BLaER1 (cell line): ENCODE measurements around the gene TSPAN15.

Experiments used
- H3K27ac ChIP-seq: shearing (Covaris generic); formaldehyde crosslinking; 2 replicates; pipeline ENCODE4 v1.8.1; 2022
- H3K27me3 ChIP-seq: shearing (Covaris generic); formaldehyde crosslinking; 2 replicates; pipeline ENCODE4 v1.8.1; 2022
- H3K36me3 ChIP-seq: shearing (Covaris generic); formaldehyde crosslinking; 2 replicates; pipeline ENCODE4 v1.8.1; 2022
- H3K4me1 ChIP-seq: shearing (Covaris generic); formaldehyde crosslinking; 2 replicates; pipeline ENCODE4 v1.8.1; 2022
- H3K4me2 ChIP-seq: shearing (Covaris generic); formaldehyde crosslinking; 2 replicates; pipeline ENCODE4 v1.8.1; 2022
- H3K4me3 ChIP-seq: shearing (Covaris generic); formaldehyde crosslinking; 2 replicates; pipeline ENCODE4 v1.8.1; 2022
- H3K9ac ChIP-seq: shearing (Covaris generic); formaldehyde crosslinking; 2 replicates; pipeline ENCODE4 v1.8.1; 2022
- H3K9me3 ChIP-seq: shearing (Covaris generic); formaldehyde crosslinking; 2 replicates; pipeline ENCODE4 v1.8.1; 2022
- H4K20me1 ChIP-seq: shearing (Covaris generic); formaldehyde crosslinking; 2 replicates; pipeline ENCODE4 v1.8.1; 2022
- Cebpa-rat ChIP-seq: shearing (Covaris generic); IDR thresholded peaks from 2 replicates; pipeline ENCODE4 v1.8.1; 2022

TSPAN15 gene

DNA sequence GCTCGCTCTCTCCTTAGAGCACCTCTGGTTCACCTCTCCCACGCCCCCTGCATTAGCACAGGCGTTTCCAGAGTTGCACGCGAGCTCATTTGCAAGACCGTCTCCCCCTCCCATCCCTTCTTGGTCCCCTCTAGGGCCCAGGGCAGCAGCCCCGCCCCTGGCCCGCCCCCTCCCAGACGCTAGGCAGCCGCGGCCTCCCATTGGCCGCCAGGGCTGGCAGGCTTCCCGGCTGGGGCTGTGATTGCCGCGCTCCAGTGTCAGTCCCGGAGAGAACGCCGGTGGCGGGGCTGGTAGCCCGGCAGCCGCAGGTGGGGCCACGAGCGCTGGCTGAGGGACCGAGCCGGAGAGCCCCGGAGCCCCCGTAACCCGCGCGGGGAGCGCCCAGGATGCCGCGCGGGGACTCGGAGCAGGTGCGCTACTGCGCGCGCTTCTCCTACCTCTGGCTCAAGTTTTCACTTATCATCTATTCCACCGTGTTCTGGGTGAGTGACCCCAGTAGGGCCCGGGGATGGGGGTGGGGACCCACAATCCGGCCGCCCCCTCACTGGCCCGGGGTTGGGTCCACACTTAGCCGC is at the start of gene TSPAN15:
Gene TSPAN15, plus strand, starts transcription at position 257 of the 575 bp plus-strand sequence. Its CDS starts 130 bp downstream, at position 387.
- H3K4me3 ChIP-seq, result peak within 1 kb of the TSS; percentile 73
- no peaks in the 10 kb centered on the region for H3K36me3 ChIP-seq
- no peaks in the 10 kb centered on the region for H3K9me3 ChIP-seq
- H3K4me2 ChIP-seq, result peak within 1 kb of the TSS; percentile 93
- no peaks in the 10 kb centered on the region for H4K20me1 ChIP-seq
- H3K27me3 ChIP-seq, result no peaks in the 10 kb centered on the region
- peak within 1 kb of the TSS; percentile 38; the same call in 1 of the 2 replicates for H3K27ac ChIP-seq
- peak within 1 kb of the TSS; percentile 65; the same call in 1 of the 2 replicates for H3K9ac ChIP-seq
- H3K4me1 ChIP-seq, result peaks cover 26% of the 10 kb centered on the region
- no peak for TF ChIP-seq Cebpa-rat

DNA sequence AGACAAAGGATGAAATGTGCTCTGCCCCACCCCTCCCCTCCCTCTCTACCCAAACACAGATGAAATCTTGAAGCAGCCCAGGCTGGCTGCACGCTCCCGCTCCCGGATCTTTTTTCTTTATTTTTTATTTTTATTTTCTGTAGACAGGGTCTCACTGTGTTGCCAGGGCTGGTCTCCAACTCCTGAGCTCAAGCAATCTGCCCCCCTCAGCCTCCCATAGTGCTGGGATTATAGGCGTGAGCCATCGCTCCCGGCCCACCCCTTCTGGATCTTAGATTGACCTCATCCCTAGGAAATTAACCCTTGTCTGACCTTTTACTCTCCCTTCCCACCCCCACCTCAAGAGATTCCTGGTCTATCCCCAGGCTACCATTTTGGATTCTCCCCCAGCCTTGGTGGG is 48.9 kb upstream of the TSPAN15 start:
- peaks cover 49% of the 10 kb centered on the region for H3K36me3 ChIP-seq
- H3K27me3 ChIP-seq, result no peaks in the 10 kb centered on the region
- H3K9ac ChIP-seq, result no peak overlapping the region
- peaks cover 6% of the 10 kb centered on the region; the same call in 1 of the 2 replicates for H3K4me1 ChIP-seq
- no peak for TF ChIP-seq Cebpa-rat
- H3K9me3 ChIP-seq, result no peaks in the 10 kb centered on the region
- H4K20me1 ChIP-seq, result no peaks in the 10 kb centered on the region
- no peak overlapping the region for H3K4me3 ChIP-seq
- H3K4me2 ChIP-seq, result no peak overlapping the region
- no peak overlapping the region for H3K27ac ChIP-seq

DNA sequence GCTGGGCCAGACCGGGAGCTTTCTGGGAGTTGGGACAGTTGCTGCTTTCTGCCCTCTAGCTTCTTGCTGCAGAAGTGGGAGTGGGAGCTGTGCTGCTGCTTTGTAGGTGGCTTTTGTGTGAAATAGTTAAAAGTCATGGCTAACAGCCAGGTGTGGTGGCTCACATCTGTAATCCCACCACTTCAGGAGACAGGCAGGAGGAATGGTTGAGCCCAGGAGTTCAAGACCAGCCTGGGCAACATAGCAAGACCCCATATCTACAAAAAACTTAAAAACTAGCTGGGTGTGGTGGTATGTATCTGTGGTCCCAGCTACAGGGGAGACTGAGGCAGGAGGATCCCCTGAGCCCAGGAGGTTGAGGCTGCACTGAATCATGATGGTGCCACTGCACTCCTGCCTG is 48.2 kb upstream of the TSPAN15 start:
- no peak for TF ChIP-seq Cebpa-rat
- Histone ChIP-seq H3K27me3 (no peaks in the 10 kb centered on the region), H3K9ac (no peak overlapping the region), H3K9me3 (no peaks in the 10 kb centered on the region), H3K36me3 (peaks cover 49% of the 10 kb centered on the region), H3K4me1 (peaks cover 13% of the 10 kb centered on the region), H4K20me1 (no peaks in the 10 kb centered on the region), H3K27ac (no peak overlapping the region), H3K4me3 (no peak overlapping the region), H3K4me2 (no peak overlapping the region)

DNA sequence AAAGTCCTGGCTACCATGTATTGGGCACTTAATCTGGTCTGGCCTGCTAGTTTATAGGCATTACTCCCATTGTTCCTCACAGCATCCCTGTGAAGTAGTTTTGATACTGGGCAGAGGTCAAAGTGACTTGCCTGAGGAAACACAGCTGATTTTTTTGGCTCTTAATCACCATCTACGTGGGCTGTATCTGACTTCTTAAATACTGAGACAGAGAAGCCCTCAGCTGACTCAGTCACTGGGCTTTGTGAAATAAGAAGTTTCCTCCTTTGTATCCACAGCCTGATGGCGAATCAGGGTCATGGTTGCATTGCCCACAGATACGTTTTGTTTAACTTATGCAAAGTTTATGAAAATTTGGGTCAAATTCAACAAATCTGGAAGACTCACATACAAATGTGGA is 47.7 kb upstream of the TSPAN15 start:
- no peak for TF ChIP-seq Cebpa-rat
- H3K36me3 ChIP-seq, result peaks cover 46% of the 10 kb centered on the region
- no peaks in the 10 kb centered on the region for H3K9me3 ChIP-seq
- H3K9ac ChIP-seq, result no peak overlapping the region
- H3K4me3 ChIP-seq, result no peak overlapping the region
- no peaks in the 10 kb centered on the region for H4K20me1 ChIP-seq
- H3K27me3 ChIP-seq, result no peaks in the 10 kb centered on the region
- H3K4me1 ChIP-seq, result peaks cover 17% of the 10 kb centered on the region
- no peak overlapping the region for H3K27ac ChIP-seq
- no peak overlapping the region for H3K4me2 ChIP-seq

DNA sequence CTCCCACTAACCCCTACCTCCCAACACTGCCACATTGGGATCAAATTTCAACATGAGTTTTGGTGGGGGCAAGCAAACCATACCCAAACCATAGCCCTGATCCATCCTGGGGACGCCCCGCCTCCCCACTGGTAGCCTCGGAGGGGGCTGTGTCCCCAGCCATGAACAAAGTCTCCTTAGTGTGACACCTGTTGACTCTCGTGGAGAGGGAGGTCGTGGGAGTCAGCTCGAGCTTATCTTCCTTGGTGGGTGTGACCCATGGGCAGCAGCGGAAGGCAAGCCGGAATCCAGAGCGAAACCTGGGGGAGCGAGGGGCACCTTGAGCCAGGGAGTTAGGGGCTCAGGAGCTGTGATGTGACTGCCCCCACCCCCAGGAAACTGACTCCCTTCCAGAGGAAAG is 46.5 kb upstream of the TSPAN15 start:
- H3K27ac ChIP-seq, result no peak overlapping the region
- H4K20me1 ChIP-seq, result no peaks in the 10 kb centered on the region

DNA sequence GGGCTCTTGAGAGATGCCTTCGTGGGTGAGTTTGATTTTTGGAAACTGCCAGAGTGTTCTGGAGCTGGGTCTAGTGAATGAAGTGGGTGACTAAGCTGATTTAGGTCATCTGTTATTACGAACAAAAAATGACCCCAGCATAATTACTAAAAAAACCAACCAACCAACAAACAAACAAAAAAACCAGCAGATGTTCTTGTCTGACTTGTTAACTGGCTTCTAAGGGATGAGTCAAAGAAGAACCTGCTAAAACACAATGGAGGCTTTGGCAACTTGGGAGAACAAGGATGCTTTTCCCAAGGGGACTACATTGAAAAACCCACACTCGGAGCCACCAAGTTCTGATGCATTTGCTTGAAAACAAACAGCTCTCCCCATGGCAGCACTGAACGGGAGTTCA is 46.0 kb upstream of the TSPAN15 start:
- Histone ChIP-seq H3K9me3 (no peaks in the 10 kb centered on the region), H4K20me1 (no peaks in the 10 kb centered on the region), H3K27me3 (no peaks in the 10 kb centered on the region), H3K9ac (no peak overlapping the region), H3K27ac (no peak overlapping the region), H3K4me2 (no peak overlapping the region), H3K36me3 (peaks cover 29% of the 10 kb centered on the region), H3K4me1 (peaks cover 31% of the 10 kb centered on the region), H3K4me3 (no peak overlapping the region)
- TF ChIP-seq Cebpa-rat, result no peak

More for the DNA sequence above, 46.5 kb upstream of the TSPAN15 start:
- Histone ChIP-seq H3K4me2 (no peak overlapping the region), H3K4me3 (no peak overlapping the region), H3K4me1 (peaks cover 27% of the 10 kb centered on the region), H3K9me3 (no peaks in the 10 kb centered on the region), H3K36me3 (peaks cover 33% of the 10 kb centered on the region), H3K27me3 (no peaks in the 10 kb centered on the region), H3K9ac (no peak overlapping the region)
- no peak for TF ChIP-seq Cebpa-rat

DNA sequence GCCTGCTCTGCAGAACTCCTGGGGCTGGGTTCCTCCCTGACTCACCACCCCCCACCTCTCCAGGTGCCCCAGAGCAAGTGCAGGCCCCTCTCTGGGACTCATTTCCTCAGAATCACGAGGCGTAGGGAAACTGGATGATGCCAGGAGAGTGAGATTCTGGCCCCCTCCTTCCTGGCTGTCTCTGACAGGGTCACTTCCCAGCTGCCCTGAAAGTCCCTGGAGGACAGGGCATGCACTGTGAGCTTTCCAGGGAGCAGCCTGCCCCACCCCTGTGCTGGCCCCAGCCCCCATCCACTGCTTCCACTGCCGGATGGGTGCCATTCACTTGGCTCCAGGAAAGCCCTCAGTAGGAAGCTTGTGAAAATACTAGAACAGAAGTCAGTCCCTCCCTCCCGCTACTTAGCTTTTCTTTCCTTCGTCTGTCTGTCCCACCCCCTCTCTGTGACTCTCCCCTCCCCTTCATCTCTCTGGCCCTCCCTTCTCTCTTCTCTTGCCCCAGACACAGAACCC is 44.9 kb upstream of the TSPAN15 start:
- Histone ChIP-seq H3K9me3 (no peaks in the 10 kb centered on the region), H3K27ac (no peak overlapping the region), H3K9ac (no peak overlapping the region), H3K27me3 (peaks cover 4% of the 10 kb centered on the region; the same call in 1 of the 2 replicates), H3K4me2 (no peak overlapping the region), H4K20me1 (no peaks in the 10 kb centered on the region), H3K36me3 (peaks cover 17% of the 10 kb centered on the region), H3K4me3 (no peak overlapping the region), H3K4me1 (peaks cover 41% of the 10 kb centered on the region)
- no peak for TF ChIP-seq Cebpa-rat

DNA sequence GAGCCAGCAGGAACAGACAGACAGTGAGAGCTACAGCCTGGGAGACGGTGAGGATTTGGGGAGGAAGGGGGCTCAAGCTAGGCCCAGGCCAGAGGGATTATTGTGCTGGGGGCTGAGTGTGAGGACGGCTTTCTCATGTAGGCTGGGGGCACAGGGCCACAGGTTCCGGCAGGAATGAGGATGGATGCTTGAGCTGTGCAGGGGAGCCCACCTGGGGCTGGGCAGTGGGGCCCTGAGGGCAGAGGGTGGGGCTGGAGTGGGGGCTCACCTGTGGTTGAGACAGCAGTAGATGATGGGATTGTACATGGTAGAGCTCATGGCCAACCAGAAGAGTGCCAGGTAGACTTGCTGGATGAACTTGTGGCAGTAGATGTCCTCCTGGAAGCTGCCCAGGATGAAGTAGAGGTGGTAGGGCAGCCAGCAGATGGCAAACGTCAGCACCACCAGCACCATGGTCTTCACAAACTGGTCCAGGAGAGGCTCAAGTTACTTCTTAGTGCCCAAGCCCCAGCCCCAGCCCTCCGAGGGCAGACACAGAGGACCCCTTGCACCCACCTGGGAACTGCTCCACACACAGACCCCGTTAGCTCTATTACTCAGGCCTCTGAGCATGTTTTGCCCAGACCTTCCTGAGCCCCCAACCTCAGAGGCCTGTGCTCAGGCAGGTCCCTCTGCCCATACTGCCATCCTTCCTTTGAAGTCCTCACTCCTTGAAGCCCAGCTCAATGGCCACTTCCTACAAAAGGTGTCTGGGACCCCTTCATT is 44.3 kb upstream of the TSPAN15 start:
- Histone ChIP-seq H3K4me1 (peaks cover 41% of the 10 kb centered on the region), H3K27ac (no peak overlapping the region), H4K20me1 (no peaks in the 10 kb centered on the region), H3K9me3 (no peaks in the 10 kb centered on the region), H3K4me3 (no peak overlapping the region), H3K9ac (no peak overlapping the region), H3K27me3 (peaks cover 4% of the 10 kb centered on the region), H3K4me2 (no peak overlapping the region), H3K36me3 (peaks cover 11% of the 10 kb centered on the region)
- no peak for TF ChIP-seq Cebpa-rat

DNA sequence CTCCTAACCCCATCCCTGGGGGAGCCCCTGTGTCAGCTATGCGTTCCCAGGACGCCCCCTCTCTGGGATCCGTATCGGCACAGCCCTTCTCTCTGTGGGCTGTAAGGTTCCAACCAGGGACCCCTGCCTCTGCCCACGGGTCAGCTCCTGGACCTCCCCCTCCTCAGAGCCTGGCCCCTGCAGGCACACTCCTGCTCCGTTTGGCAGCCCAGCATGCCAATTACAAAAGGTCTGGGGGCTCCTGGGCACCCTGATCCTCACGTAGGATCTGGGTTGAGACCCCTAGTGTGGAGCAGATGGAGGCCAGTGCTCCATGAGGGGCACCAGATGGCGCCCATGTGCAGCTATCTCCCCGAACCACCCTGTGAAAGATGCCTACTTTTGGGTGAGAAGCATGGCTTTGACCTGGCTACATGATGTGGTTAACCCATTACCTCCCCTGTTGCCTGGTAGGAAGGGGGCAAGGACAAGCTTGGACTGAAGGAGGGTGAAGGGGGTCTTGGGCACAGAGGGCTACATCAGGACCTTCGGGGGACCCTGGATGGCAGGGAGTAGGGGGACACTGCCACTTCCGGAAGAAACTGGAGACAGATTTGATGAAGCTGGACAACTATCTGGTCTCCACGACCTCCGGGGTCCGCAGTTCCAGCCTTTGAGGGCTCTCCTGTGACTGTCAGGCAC is 43.5 kb upstream of the TSPAN15 start:
- no peak for TF ChIP-seq Cebpa-rat
- no peak overlapping the region for H3K4me3 ChIP-seq

More for the DNA sequence above, 43.5 kb upstream of the TSPAN15 start:
- peaks cover 8% of the 10 kb centered on the region for H3K27me3 ChIP-seq
- H4K20me1 ChIP-seq, result no peaks in the 10 kb centered on the region
- no peaks in the 10 kb centered on the region for H3K9me3 ChIP-seq
- H3K4me2 ChIP-seq, result peak overlapping the region; percentile 79
- peaks cover 41% of the 10 kb centered on the region for H3K4me1 ChIP-seq
- H3K9ac ChIP-seq, result no peak overlapping the region
- no peak overlapping the region for H3K27ac ChIP-seq
- H3K36me3 ChIP-seq, result peaks cover 5% of the 10 kb centered on the region
